MM.1S (cell line): ENCODE measurements around the gene NAPA.

ENCODE experiments used
- DNase-seq: peaks from one replicate; pipeline ENCODE4 v3.0.0-alpha.2; 2015
- H2AFZ ChIP-seq: fragments of 300-600 bp; sonication (generic); 2 replicates; pipeline ENCODE4 v1.6.0; 2016; ENCODE audit warnings: antibody characterized with exemption, low read length
- H3F3A ChIP-seq: fragments of 300-600 bp; sonication (generic); 2 replicates; pipeline ENCODE4 v1.6.1; 2016; ENCODE audit warnings: mild to moderate bottlenecking, antibody characterized with exemption, low read length, moderate library complexity, mixed read lengths; ENCODE audit not compliant: insufficient read depth
- H3K27ac ChIP-seq: fragments of 300-600 bp; sonication (generic); 2 replicates; pipeline ENCODE4 v1.5.1; 2016; ENCODE audit warnings: mild to moderate bottlenecking, low read length
- H3K27me3 ChIP-seq: fragments of 300-600 bp; sonication (generic); replicated peaks from 2 replicates; pipeline ENCODE4 v1.6.0; 2016; ENCODE audit warnings: low read length; ENCODE audit not compliant: insufficient read depth
- H3K36me3 ChIP-seq: fragments of 300-600 bp; sonication (generic); replicated peaks from 2 replicates; pipeline ENCODE4 v1.6.1; 2016; ENCODE audit warnings: mild to moderate bottlenecking, low read length, mixed read lengths; ENCODE audit not compliant: insufficient read depth
- H3K4me1 ChIP-seq: fragments of 300-600 bp; sonication (generic); 2 replicates; pipeline ENCODE4 v1.6.1; 2016; ENCODE audit warnings: low read length, mixed read lengths
- H3K4me2 ChIP-seq: fragments of 300-600 bp; sonication (generic); 2 replicates; pipeline ENCODE4 v1.6.0; 2016; ENCODE audit warnings: low read depth, low read length
- H3K4me3 ChIP-seq: fragments of 300-600 bp; sonication (generic); 2 replicates; pipeline ENCODE4 v1.5.1; 2016; ENCODE audit warnings: low read length, mixed read lengths
- H3K79me2 ChIP-seq: fragments of 300-600 bp; sonication (generic); 2 replicates; pipeline ENCODE4 v1.6.1; 2016; ENCODE audit warnings: mixed run types, low read length, mixed read lengths
- H3K9ac ChIP-seq: fragments of 300-600 bp; sonication (generic); 2 replicates; pipeline ENCODE4 v1.6.1; 2016; ENCODE audit warnings: low read length, mixed read lengths
- H3K9me2 ChIP-seq: fragments of 300-600 bp; sonication (generic); replicated peaks from 2 replicates; pipeline ENCODE4 v1.6.1; 2016; ENCODE audit warnings: mild to moderate bottlenecking, low read length, mixed read lengths; ENCODE audit not compliant: insufficient read depth
- H3K9me3 ChIP-seq: fragments of 300-600 bp; sonication (generic); replicated peaks from 2 replicates; pipeline ENCODE4 v1.6.1; 2016; ENCODE audit warnings: mild to moderate bottlenecking, low read length, mixed read lengths; ENCODE audit not compliant: insufficient read depth
- H4K20me1 ChIP-seq: fragments of 300-600 bp; sonication (generic); 2 replicates; pipeline ENCODE4 v1.6.1; 2016; ENCODE audit warnings: mild to moderate bottlenecking, low read length, moderate library complexity, mixed read lengths; ENCODE audit not compliant: insufficient read depth
- CTCF ChIP-seq: fragments of 300-600 bp; sonication (generic); IDR thresholded peaks from 2 replicates; pipeline ENCODE4 v1.5.1; 2016; ENCODE audit warnings: antibody characterized with exemption, low read length, mixed read lengths
- EZH2 ChIP-seq: fragments of 300-600 bp; sonication (generic); optimal IDR thresholded peaks from 2 replicates; pipeline ENCODE3; 2017; ENCODE audit warnings: low read depth, mild to moderate bottlenecking, antibody characterized with exemption, low read length, mixed read lengths
- EZH2phosphoT487 ChIP-seq: fragments of 300-600 bp; sonication (generic); IDR thresholded peaks from 2 replicates; pipeline ENCODE4 v1.6.1; 2018; ENCODE audit warnings: antibody characterized with exemption, low read length

NAPA gene

GRCh38 chr19:47545061-47545948 is 30.4 kb upstream of the NAPA start:
- H3K4me2 ChIP-seq, result no peak overlapping the region
- no peak overlapping the region for H3K4me3 ChIP-seq
- TF ChIP-seq EZH2phosphoT487 (no peak), CTCF (no peak), EZH2 (no peak)
- no peaks in the 10 kb centered on the region for H3K4me1 ChIP-seq
- no peaks in the 10 kb centered on the region for H4K20me1 ChIP-seq
- H3K27me3 ChIP-seq, result peaks cover 56% of the 10 kb centered on the region
- H3K27ac ChIP-seq, result no peak overlapping the region
- no peaks in the 10 kb centered on the region for H3K36me3 ChIP-seq
- no peaks in the 10 kb centered on the region for H3K9me2 ChIP-seq
- no peak overlapping the region for H3K9ac ChIP-seq
- no peak overlapping the region for H2AFZ ChIP-seq
- no peaks in the 10 kb centered on the region for H3F3A ChIP-seq
- no peaks in the 10 kb centered on the region for H3K9me3 ChIP-seq
- H3K79me2 ChIP-seq, result no peaks in the 10 kb centered on the region
- no peak for DNase-seq

GRCh38 chr19:47544476-47544875 is 29.6 kb upstream of the NAPA start:
- no peaks in the 10 kb centered on the region for H4K20me1 ChIP-seq
- DNase-seq, result no peak
- no peaks in the 10 kb centered on the region for H3K36me3 ChIP-seq
- no peak overlapping the region for H3K9ac ChIP-seq
- no peak overlapping the region for H2AFZ ChIP-seq
- no peaks in the 10 kb centered on the region for H3K79me2 ChIP-seq
- H3K27me3 ChIP-seq, result peaks cover 48% of the 10 kb centered on the region
- H3K4me1 ChIP-seq, result no peaks in the 10 kb centered on the region
- H3K9me2 ChIP-seq, result no peaks in the 10 kb centered on the region
- TF ChIP-seq EZH2 (no peak), EZH2phosphoT487 (no peak), CTCF (no peak)
- H3K9me3 ChIP-seq, result no peaks in the 10 kb centered on the region
- no peak overlapping the region for H3K4me3 ChIP-seq
- H3K27ac ChIP-seq, result no peak overlapping the region
- H3F3A ChIP-seq, result no peaks in the 10 kb centered on the region
- no peak overlapping the region for H3K4me2 ChIP-seq

GRCh38 chr19:47544075-47544474 is 29.2 kb upstream of the NAPA start:
- no peak for TF ChIP-seq EZH2phosphoT487
- TF ChIP-seq CTCF, result no peak
- no peak for TF ChIP-seq EZH2
- Histone ChIP-seq H3F3A (no peaks in the 10 kb centered on the region), H3K79me2 (no peaks in the 10 kb centered on the region), H3K4me2 (no peak overlapping the region), H3K9ac (no peak overlapping the region), H3K9me3 (no peaks in the 10 kb centered on the region), H3K36me3 (no peaks in the 10 kb centered on the region), H4K20me1 (no peaks in the 10 kb centered on the region), H3K27me3 (peaks cover 44% of the 10 kb centered on the region), H2AFZ (no peak overlapping the region), H3K4me3 (no peak overlapping the region), H3K9me2 (no peaks in the 10 kb centered on the region), H3K4me1 (no peaks in the 10 kb centered on the region), H3K27ac (no peak overlapping the region)
- no peak for DNase-seq
